ENCODE results near the gene GOLGA8N. TPM values are rescaled to one million over a fixed set of nuclear protein-coding genes. Genes with fewer than 3 reads are reported as not detected.

The GOLGA8N gene
- total RNA-seq, 1 donor from 2014 or later: 9.6 TPM

DNA sequence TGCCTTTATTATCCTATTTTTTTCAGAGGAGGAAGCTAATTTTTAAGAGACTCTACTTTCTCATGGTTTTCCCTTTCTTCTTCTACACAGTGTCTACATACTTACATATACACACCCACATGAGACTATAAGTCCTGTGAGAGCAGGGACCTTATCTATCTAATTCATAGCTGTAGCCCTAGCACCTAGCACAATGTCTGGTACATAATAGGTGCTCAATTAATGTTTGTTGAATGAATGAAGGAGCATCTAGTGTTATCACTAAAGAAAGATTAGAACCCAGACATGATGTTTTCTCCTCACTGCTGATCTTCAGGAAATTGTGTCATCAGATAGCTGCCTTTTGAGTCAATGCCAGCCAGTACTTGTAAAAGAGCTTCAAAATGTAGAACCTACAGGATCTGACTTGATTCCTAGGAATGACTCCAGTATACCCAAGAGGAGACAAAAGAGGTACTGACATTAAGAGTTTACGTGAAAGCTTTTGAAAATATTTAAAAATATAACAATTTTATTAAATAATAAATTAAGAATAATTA, 50.7 kb downstream of the GOLGA8N start:
- intact Hi-C loops (cut with micrococcal nuclease): no loop called here
- ATAC-seq (no peak), DNase-seq (no peak)

- intact Hi-C loops (cut with micrococcal nuclease): no loop called here
- no peak for ATAC-seq
- DNase-seq: no peak
Observed at GRCh38 chr15:32646291-32646690, 53.0 kb downstream of the GOLGA8N start.

- ATAC-seq (no peak), DNase-seq (no peak)
- intact Hi-C loops (cut with micrococcal nuclease): no loop called here
Observed at GRCh38 chr15:32649342-32649741, 56.1 kb downstream of the GOLGA8N start.

DNA sequence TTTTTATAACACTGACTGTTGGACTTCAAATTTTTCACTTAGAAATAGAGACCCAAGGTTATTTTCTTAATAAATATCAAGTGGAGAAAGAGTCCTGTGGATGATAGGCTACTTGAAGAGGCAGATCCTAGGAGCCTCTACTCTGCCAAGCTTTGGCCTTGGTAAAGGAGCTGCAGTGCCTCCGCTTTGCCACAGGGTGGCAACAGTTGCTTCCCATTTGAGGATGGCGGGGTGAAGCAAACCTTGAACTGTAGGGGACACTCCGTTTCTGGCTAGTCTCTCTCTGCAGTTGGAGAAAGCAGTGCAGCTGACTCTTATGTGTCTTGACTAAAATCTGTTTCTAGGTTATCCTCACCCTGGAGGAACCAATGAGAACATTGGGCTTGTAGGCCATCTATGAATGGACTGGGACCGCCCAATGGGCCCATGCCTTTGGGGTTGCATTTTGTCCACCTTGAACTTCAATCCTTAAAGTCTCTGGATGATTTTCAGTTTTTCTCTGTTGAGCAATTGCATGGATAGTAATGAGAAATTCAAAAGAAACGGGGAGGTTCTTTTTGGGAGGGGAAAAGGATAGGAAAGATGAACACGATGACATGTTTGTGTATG, 58.1 kb downstream of the GOLGA8N start:
- peak; percentile 62 for ATAC-seq
- no peak for DNase-seq
- intact Hi-C loops (cut with micrococcal nuclease): no loop called here

DNA sequence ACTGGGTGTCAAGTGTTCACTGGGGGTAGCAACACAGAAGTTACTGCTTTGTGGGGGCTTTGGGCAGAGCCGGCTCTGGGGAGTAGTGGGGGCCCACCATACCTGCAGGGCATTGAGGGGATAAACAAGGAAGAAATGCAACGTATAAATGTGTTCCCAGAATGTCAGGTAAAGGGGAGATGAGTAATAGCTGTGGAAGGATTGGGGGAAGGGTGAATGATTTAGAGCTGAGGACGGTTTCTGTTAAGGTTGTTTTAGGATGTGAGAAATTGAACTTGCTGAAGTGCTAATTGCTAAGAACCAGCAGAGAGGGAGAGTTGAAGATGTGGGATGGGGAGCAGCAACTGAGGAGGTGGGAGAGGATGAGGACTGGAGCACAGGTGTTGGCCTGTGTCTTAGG, 58.9 kb downstream of the GOLGA8N start:
- ATAC-seq (no peak), DNase-seq (no peak)
- intact Hi-C loops (cut with micrococcal nuclease): no loop called here

GRCh38 chr15:32656091-32656490, 62.8 kb downstream of the GOLGA8N start:
- intact Hi-C loops (cut with micrococcal nuclease): no loop called here
- ATAC-seq: no peak

DNA sequence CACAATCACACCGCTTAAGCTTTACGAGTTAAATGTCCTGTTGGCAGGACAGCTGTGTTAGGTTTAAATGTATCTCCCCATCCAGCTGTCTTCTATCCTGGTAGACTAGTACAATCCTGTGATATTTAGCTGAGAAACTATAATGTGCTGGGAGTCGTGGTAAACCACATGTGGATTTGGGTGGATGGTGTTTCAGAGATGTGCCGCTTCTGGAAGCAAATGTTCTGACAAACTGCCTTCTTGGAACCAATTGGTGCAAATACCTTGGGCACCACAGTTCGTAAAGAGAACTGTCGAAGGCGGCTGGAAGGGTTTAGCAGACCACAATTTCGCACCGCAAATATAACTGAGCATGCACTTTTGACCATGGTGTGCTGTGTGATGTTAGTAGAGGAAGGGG, 63.2 kb downstream of the GOLGA8N start:
- ATAC-seq: no peak
- intact Hi-C loops (cut with micrococcal nuclease): no loop called here
- no peak for DNase-seq

More at GRCh38 chr15:32656091-32656490, 62.8 kb downstream of the GOLGA8N start:
- DNase-seq: no peak

Other genes with a start within 250 kb of the GOLGA8N start
- 0.74 TPM for gene GOLGA8K, start 190.2 kb upstream of the GOLGA8N start, total RNA-seq
- gene GOLGA8O, start 137.8 kb upstream of the GOLGA8N start, total RNA-seq: 2.0 TPM
- gene ARHGAP11A, start 22.0 kb downstream of the GOLGA8N start, total RNA-seq: 1.3 TPM
- not detected for gene SCG5, start 48.3 kb downstream of the GOLGA8N start, total RNA-seq
- 0.52 TPM for gene GREM1, start 124.5 kb downstream of the GOLGA8N start, total RNA-seq

Measured in left ventricle myocardium superior (tissue), 1 donor.